Heart right ventricle (tissue), 16 donors: ENCODE measurements around the gene UBE4A. TPM values are rescaled to one million over a fixed set of nuclear protein-coding genes. Genes with fewer than 3 reads are reported as not detected.
A peak's percentile ranks its signal among the peaks of the same experiment; 100 is the strongest.

ENCODE experiments used
- ATAC-seq, 8 donors: fragments of 200-7000 bp; cut with Tn5 transposase; one replicate each; pipeline ENCODE4 v1.9.1; 2020; ENCODE audit warnings: mild to moderate bottlenecking in 8 of 8, moderate library complexity in 8 of 8, moderate number of reproducible peaks in 1 of 8
- DNase-seq, 2 donors: peaks; one replicate each; pipeline ENCODE4 v3.0.0-alpha.2; 2020
- H3K27ac ChIP-seq, 10 donors: fragments of 200-600 bp; sonication (generic) in 2 of 10; one replicate each; pipeline versions ENCODE4 v1.5.0 to v1.8.0; 2020 to 2022; ENCODE audit warnings: mild to moderate bottlenecking in 3 of 10
- H3K27me3 ChIP-seq, 7 donors: fragments of 200-600 bp; one replicate each; pipeline ENCODE4 v1.8.0; 2021 to 2022; ENCODE audit warnings: mild to moderate bottlenecking in 2 of 7
- H3K36me3 ChIP-seq, 9 donors: fragments of 200-600 bp; sonication (generic) in 1 of 9; one replicate each; pipeline versions ENCODE4 v1.5.0 to v1.8.0; 2020 to 2022; ENCODE audit warnings: mild to moderate bottlenecking in 2 of 9
- H3K4me1 ChIP-seq, 9 donors: fragments of 200-600 bp; sonication (generic) in 1 of 9; one replicate each; pipeline versions ENCODE4 v1.5.0 to v1.8.0; 2020 to 2022; ENCODE audit warnings: mild to moderate bottlenecking in 4 of 9
- H3K4me3 ChIP-seq, 10 donors: fragments of 200-600 bp; sonication (generic) in 2 of 10; one replicate each; pipeline versions ENCODE4 v1.5.0 to v1.8.0; 2020 to 2022; ENCODE audit warnings: mild to moderate bottlenecking in 7 of 10, moderate library complexity in 2 of 10
- H3K9me3 ChIP-seq, 11 donors: fragments of 200-600 bp in 10 of 11; sonication (generic) in 2 of 11; one replicate each; pipeline versions ENCODE4 v1.5.0 to v1.8.0; 2013 to 2022; ENCODE audit warnings: mild to moderate bottlenecking in 2 of 11, control low read depth in 1 of 11, moderate library complexity in 1 of 11
- CTCF ChIP-seq, 9 donors: fragments of 200-600 bp; sonication (generic) in 2 of 9; IDR thresholded peaks; one replicate each; pipeline versions ENCODE4 v1.5.0 to v1.8.0; 2021 to 2022; ENCODE audit warnings: antibody characterized with exemption in 9 of 9, mild to moderate bottlenecking in 5 of 9, moderate library complexity in 1 of 9
- WGBS, 2 donors: extraction: QIAGEN DNeasy Blood & Tissue Kit; methylation state at CpG; one replicate each; pipeline ENCODE4 v1.1.7; 2013; ENCODE audit warnings: inconsistent platforms in 1 of 2; 5-methylcytosine and 5-hydroxymethylcytosine counted together
- intact Hi-C, 10 donors: fragments of 100-400 bp; cut with DNase I; formaldehyde crosslinking; loops; one replicate each; pipeline versions ENCODE4 v1.11.1 to v1.14.2; 2022
- polyA plus RNA-seq, 2 donors: library from polyadenylated mRNA; stranded (reverse); fragments of 200-250 nt; gene quantifications; one replicate each; pipeline ENCODE4 v1.2.3, GENCODE V29; 2013
- total RNA-seq, 10 donors: library from RNA; stranded (reverse); fragmentation: NEBNext Ultra II Directional in 3 of 10; extraction: Animal tissue kit (Norgen Biotek cat#: 25700) in 3 of 10; gene quantifications; one replicate each; pipeline versions ENCODE4 v1.2.1 to v1.2.4, GENCODE V29; 2021 to 2023
- donor health status: Arrhythmogenic right ventricular cardiomyopathy.
- donor health status: ischemic (EF 13 %, LVEDD 7.1; RV severe dilation, severe dysfunction).
- donor health status: healthy with polysubstance abuse.
- donor health status: DM: no; HTN: yes; CAD: no.
- donor health status: DM: no; HTN: no; CAD: no.
- donor health status: ischemic (EF 25% LVEDD 6.9; RV normal size, moderate dysfunction).
- donor health status: ischemic (EF 25% LVEDD 5.7; RV mildly dilated, moderate dysfunction).
- donor health status: healthy.
- donor health status: DM: yes; HTN: yes; CAD: no.
- donor health status: Ischemic cardiomyopathy.
- donor health status: ischemic (EF 35%, LVEDD 5.7; RV mildly dilated, moderate dysfunction).
- donor health status: nonischemic (EF 11% LVEDD 7.7; RV severe dilation, severe dysfunction).
- donor health status: DM: yes; HTN: yes; CAD: no.
- donor health status: PGD.
- donor health status: ischemic (EF 29% LVEDD 5.4; RV normal size, mild dysfunction).
- donor health status: nonischemic (EF 23%, LVEDD 6.1; RV moderate dilation, normal function).

The UBE4A gene
- total and polyA plus RNA-seq, 12 donors, result 12.7 to 46.4 (median 41.3) TPM

- no peak for TF ChIP-seq CTCF (IDR thresholded peaks at IDR 0.05)
- H3K36me3 ChIP-seq, result no peaks in the 10 kb centered on the region
- peaks cover 0 to 33% (median 0%) of the 10 kb centered on the region in 9 donors for H3K4me1 ChIP-seq
- WGBS, 2 donors, result 94 to 97% methylated on average over 19 of the region's 19 CpGs
- H3K27ac ChIP-seq, result no peak overlapping the region
- H3K27me3 ChIP-seq, result peaks cover 0 to 14% (median 0%) of the 10 kb centered on the region in 7 donors
- H3K4me3 ChIP-seq, result no peak overlapping the region
- no peak for DNase-seq
- H3K9me3 ChIP-seq, result no peaks in the 10 kb centered on the region
- intact Hi-C loops, result no loop called here
- ATAC-seq, result no peak
Measured at GRCh38 chr11:118322721-118323120, 36.7 kb upstream of the UBE4A start.

GRCh38 chr11:118325283-118325682, 34.1 kb upstream of the UBE4A start:
- no peak for DNase-seq
- Histone ChIP-seq H3K27ac (no peak overlapping the region), H3K9me3 (no peaks in the 10 kb centered on the region), H3K4me3 (no peak overlapping the region), H3K36me3 (no peaks in the 10 kb centered on the region), H3K4me1 (peaks cover 0 to 7% (median 0%) of the 10 kb centered on the region in 9 donors), H3K27me3 (peaks cover 0 to 14% (median 0%) of the 10 kb centered on the region in 7 donors)
- no peak for TF ChIP-seq CTCF (IDR thresholded peaks at IDR 0.05)
- intact Hi-C loops, result no loop called here
- no peak for ATAC-seq

GRCh38 chr11:118328745-118329144, 30.7 kb upstream of the UBE4A start:
- Histone ChIP-seq H3K27ac (no peak overlapping the region), H3K9me3 (no peaks in the 10 kb centered on the region), H3K4me1 (no peaks in the 10 kb centered on the region), H3K27me3 (peaks cover 0 to 14% (median 0%) of the 10 kb centered on the region in 7 donors), H3K36me3 (no peaks in the 10 kb centered on the region), H3K4me3 (no peak overlapping the region)
- intact Hi-C loops, result no loop called here
- TF ChIP-seq CTCF (IDR thresholded peaks at IDR 0.05), result no peak
- ATAC-seq (no peak), DNase-seq (no peak)

- DNase-seq (no peak), ATAC-seq (no peak)
- no peak for TF ChIP-seq CTCF (IDR thresholded peaks at IDR 0.05)
- intact Hi-C loops, result no loop called here
- Histone ChIP-seq H3K4me3 (no peak overlapping the region), H3K4me1 (no peaks in the 10 kb centered on the region), H3K27ac (peak overlapping the region in 1 of 10 donors; percentile 19), H3K36me3 (no peaks in the 10 kb centered on the region), H3K27me3 (peaks cover 0 to 9% (median 4%) of the 10 kb centered on the region in 7 donors), H3K9me3 (no peaks in the 10 kb centered on the region)
- 66 to 87% methylated on average over 1 of the region's 1 CpG for WGBS, 2 donors
Measured at GRCh38 chr11:118334745-118335144, 24.7 kb upstream of the UBE4A start.
